ENCODE measurements around the gene BTD.

Gene BTD

GRCh38 chr3:15665510-15666150, 64.1 kb downstream of the BTD start:
- no peak for DNase-seq (ENCODE audit: low spot score)

GRCh38 chr3:15666277-15666676, 64.7 kb downstream of the BTD start:
- DNase-seq (ENCODE audit: low spot score): no peak

GRCh38 chr3:15667484-15667883, 65.9 kb downstream of the BTD start:
- no peak for DNase-seq (ENCODE audit: low spot score)

- DNase-seq (ENCODE audit: low spot score): no peak
Measured at GRCh38 chr3:15673536-15673935, 72.0 kb downstream of the BTD start.

DNA sequence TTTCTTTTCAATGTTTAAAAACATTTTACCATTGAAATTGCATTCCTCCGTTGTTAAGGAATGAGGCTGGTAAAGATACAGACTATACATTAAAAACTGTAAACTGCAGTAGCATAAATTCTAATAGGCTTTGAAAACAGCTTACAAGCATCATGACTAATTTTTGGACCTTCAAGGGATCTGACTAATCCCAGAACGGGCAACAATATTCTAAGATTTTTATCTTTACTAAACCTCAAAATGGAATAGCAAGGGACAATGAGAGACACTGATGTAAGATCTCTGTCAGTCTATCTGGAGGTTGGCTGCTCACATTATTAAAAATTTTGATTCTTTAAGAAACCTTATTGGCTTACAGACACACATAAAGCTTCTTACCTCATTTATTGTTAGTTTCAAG, 74.7 kb downstream of the BTD start:
- no peak for DNase-seq (ENCODE audit: low spot score)

- no peak for DNase-seq (ENCODE audit: low spot score)
Measured at GRCh38 chr3:15679306-15679705, 77.8 kb downstream of the BTD start.

- no peak for DNase-seq (ENCODE audit: low spot score)
Measured at GRCh38 chr3:15681668-15682067, 80.1 kb downstream of the BTD start.

- DNase-seq (ENCODE audit: low spot score): no peak
Measured at GRCh38 chr3:15682561-15683185, 81.1 kb downstream of the BTD start.

DNA sequence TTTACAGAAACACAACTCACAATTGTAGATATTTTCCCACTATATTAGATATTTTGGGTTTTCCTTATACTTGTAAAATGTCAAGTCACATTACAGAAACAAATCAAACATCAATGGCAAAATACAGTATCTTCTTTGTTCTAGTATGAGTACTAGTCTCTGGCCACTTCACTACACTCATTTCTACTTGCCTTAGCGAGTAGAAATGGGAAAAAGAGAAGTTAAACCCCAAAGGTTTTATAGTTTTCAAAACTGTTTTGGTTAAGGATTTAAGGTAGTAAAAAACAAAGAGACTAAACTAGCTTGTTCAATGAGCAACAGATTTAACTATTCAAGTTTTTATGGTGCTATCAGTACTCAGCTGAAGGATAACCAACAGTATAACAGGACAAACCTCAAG, 81.7 kb downstream of the BTD start:
- no peak for DNase-seq (ENCODE audit: low spot score)

DNA sequence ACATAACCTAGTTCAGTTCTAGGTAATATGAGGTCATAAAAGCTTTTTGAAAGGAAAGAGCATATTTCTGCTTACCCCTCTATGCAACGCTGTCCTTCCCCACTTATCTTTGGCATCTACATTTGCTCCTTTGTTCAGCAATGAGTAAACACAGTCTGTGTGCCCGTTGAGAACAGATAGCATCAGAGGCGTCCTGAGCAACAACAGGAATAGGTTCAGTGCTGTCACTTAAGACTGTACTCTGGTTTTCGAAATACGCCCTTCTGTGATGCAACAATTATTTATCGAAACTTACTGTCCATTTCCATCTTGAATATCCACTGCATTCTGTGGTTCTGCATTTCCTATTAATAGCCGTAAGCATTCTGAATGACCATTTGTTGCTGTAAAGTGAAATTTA, 84.4 kb downstream of the BTD start:
- DNase-seq (ENCODE audit: low spot score): no peak

- DNase-seq (ENCODE audit: low spot score): no peak
Measured at GRCh38 chr3:15690230-15690629, 88.7 kb downstream of the BTD start.

DNA sequence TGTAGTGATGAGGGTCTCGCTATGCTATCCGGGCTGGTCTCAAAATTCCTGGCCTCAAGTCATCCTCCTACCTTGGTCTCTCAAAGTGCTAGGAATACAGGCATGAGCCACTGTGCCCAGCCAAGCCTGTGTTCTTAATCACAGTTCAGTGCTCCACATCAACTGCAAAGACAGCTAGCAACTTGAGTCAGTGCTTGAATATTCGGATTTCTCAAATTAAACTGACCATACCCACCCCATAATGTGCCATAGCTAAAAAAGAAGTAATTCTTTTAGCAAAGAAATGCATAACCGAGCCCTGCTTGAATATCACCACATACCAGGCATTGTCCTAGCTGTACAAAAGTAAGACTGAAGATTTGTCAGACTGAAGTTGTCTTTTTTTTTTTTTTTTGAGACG, 89.2 kb downstream of the BTD start:
- no peak for DNase-seq (ENCODE audit: low spot score)

GRCh38 chr3:15693355-15693754, 91.8 kb downstream of the BTD start:
- no peak for DNase-seq (ENCODE audit: low spot score)

DNA sequence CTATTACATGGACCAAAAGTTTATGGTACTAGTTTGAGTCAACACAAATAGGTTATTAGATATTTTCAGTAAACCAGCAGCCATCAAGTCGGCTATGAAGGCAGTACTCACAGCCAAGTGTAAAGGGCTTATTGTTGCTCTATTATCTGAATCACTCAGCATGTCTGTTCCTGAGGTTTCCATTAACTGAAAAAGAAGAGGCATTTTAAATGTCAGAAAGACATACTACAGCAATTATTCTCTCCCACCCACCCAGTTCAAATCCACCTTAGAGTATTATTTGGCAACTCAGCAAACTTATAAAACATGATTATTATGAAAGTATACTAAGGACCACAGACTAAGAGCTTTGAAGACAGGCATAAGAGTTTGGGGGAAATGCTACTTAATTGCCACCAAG, 93.1 kb downstream of the BTD start:
- DNase-seq (ENCODE audit: low spot score): no peak

Data from LoVo (cell line).